Right kidney (tissue), 1 donor: ENCODE results near the gene CCDC57.

Source experiments
- DNase-seq: peaks from one replicate; pipeline ENCODE4 v3.0.0-alpha.2; 2016

The CCDC57 gene

GRCh38 chr17:82060001-82060380 lies 152.7 kb downstream of the CCDC57 start:
- DNase-seq = no peak

- no peak for DNase-seq
Observed at GRCh38 chr17:82059272-82060000, 153.2 kb downstream of the CCDC57 start.

DNA sequence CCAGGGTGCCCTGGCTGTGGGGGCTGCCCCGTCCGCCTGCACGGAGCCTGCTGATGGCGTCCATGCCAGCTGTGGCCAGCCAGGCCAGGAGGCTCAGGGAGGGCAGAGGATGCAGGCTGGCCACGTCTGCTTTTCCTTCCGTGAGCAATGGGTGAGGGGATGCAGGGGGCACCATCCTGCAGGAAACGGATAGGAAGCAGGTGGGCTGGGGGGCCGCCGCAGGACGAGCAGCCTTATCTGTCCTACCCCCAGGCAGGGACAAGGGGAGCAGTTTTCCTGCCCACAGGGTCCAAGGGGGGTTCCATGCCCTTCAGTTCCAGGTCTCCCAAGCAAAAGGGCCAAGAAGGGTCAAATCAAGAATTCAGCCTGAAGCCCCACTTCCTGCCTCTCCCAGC lies 153.8 kb downstream of the CCDC57 start:
- DNase-seq = no peak

DNA sequence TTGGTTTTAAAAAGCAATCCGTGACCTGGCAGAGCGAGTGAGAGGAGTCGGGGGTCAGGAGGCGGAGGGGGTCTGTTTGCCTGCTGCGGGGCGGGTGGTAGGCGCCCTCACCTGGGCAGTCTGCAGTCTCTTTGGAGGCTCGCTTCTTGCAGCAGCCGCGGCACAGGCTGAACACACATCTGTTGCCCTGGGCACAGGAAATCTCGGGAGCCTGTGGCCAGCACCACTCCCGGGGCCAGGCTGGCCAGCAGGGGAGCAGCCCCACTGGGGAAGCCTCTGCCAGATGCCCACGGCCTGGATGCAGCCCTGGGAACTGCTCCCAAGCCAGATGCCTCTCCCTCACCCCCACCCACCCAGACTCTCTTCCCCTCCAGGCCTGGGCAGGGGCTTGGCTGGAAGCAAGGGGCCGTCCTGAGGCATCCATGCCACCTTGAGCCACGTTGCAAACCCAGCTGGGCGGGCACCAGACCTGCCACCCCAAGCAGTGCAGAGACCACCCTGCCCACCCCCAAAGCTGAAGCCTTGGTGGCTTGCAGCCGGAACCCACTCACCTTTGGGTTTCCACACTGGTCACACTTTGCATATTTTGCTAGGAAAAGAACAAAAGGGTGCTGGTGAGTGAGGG lies 154.3 kb downstream of the CCDC57 start:
- DNase-seq = no peak

DNA sequence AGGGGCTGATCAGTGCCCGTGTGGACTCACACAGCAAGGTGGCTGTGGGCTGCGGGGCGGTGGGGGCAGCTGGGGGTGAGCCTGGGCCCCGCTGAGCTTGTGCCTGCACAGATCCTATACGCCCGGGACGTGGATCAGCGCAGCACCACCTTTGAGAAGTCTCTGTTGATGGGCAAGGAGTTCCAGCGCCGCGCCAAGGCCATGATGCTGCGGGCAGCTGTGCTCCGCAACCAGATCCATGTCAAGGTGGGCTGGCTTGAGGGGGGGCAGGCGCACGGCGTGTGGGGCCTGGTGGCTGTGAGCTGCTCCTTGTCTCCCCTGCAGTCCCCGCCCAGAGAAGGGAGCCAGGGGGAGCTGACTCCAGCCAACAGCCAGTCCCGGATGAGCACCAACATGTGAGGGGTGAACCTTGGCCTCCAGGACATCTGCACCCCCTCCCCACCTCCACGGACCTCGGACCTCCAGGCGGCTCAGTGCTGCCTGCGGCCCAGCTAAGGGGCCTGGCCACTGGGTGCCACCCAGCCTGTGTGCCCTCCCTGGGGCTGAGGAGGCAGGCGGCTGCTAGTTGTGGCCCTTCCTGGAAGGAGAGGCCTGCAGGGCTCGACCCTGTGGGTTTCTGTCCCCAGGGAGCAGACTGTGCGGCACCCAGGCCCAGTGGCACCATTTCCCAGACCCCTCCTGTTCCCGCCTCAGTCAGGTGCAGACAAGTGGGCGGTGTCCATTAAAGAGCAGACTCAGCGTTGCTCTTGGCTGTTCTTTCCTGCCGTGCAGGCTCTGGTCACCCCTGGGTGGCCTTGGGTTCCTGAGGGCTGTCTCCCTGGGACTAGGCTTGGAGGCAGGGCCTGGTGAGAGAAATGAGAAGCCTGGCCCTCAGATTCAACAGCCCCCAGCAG lies 155.7 kb downstream of the CCDC57 start:
- DNase-seq = no peak

DNA sequence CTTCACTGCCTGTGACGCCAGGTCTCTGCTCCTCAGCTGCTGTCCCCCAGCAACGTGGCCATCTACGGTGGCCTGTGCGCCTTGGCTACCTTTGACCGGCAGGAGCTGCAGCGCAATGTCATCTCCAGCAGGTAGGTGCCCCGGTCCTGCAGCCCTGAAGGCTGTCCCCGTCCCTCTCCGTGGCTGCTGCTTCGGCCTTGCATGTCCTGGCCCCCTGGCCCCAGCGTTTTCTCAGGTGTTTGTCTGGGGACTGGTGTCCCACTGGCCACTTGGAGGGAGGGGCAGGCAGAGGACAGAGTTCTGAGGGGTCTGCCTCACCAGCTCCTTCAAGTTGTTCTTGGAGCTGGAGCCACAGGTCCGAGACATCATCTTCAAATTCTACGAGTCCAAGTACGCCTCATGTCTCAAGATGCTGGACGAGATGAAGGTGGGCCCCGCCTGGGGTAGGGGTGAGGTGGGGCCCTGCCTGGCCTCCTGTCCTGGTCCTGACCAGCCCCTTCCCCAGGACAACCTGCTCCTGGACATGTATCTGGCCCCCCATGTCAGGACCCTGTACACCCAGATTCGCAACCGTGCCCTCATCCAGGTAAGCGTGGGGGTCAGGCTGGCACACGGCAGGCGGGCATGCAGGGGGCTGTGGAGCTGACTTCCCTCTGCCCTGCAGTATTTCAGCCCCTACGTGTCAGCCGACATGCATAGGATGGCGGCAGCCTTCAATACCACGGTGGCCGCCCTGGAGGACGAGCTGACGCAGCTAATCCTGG lies 156.5 kb downstream of the CCDC57 start:
- no peak for DNase-seq

- DNase-seq = no peak
Observed at GRCh38 chr17:82055023-82055964, 157.3 kb downstream of the CCDC57 start.

DNA sequence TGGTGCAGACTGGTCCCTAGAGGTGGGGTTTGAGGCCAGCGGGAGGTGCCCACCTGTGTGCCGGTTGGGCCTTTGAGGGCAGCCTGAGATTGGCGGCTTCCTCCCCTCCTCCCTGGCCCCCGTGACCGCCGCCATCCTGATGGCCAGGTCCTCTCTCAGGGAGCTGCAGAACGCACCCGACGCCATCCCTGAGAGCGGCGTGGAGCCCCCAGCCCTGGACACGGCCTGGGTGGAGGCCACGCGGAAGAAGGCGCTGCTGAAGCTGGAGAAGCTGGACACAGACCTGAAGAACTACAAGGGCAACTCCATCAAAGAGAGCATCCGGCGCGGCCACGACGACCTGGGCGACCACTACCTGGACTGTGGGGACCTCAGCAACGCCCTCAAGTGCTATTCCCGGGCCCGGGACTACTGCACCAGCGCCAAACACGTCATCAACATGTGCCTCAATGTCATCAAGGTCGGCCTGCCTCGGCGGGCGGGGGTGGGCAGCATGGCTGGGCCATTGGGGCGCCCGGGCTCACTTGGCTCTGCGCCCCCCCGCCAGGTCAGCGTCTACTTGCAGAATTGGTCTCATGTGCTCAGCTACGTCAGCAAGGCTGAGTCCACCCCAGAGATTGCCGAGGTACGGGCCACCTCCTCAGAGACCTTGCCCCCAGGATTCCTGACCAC lies 158.2 kb downstream of the CCDC57 start:
- DNase-seq = no peak

DNA sequence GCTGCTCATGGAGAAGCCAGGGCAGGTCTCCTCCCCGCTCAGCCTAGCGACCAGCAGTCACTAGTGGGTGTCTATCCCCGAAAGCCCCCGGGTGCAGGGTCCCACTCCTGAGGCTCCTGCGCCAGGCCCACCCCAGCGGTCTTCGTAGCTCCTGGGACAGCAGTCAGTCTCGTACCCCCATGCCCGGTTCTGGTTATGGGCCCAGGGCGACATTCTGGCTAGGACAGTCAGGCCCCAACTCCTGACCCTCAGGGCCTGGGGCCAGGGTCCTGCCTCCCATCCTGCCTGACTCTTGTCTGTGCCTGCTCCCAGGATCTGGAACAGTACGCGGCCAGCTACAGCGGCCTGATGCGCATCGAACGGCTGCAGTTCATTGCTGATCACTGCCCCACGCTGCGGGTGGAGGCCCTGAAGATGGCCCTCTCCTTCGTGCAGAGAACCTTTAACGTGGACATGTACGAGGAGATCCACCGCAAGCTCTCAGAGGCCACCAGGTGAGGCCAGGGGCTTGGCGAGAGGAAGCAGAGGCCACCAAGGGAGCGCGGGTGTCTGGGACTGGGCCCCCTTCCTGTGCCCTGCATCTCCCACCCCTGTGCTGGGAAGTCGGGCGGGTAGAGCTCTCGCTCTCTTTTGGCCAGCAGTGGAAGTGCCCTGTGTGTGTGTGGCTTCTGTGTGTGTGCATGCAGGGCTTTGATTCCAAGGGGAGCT lies 158.9 kb downstream of the CCDC57 start:
- no peak for DNase-seq

GRCh38 chr17:82053130-82053529 lies 159.5 kb downstream of the CCDC57 start:
- DNase-seq = no peak

DNA sequence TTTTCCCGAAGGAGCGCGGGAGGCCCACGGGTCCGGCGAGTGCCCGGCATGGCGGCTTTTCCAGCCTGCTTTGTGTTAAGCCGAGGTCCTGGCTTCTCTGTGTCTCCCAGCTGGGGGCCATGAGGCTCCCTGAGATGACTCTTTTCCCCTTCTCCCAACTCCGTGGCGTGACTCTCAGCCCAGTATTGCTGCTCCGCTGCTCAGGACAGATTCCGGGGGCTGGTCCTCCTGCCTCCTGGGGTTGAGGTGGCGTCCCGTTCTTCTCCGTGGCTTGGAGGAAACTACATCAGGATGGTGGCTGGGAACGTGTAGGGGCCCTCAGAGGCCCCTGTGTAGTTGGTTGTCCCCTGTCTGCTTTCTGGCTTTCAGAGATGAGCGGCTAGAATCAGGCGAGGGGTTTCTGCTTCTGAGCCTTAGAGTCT lies 160.0 kb downstream of the CCDC57 start:
- DNase-seq = no peak

DNA sequence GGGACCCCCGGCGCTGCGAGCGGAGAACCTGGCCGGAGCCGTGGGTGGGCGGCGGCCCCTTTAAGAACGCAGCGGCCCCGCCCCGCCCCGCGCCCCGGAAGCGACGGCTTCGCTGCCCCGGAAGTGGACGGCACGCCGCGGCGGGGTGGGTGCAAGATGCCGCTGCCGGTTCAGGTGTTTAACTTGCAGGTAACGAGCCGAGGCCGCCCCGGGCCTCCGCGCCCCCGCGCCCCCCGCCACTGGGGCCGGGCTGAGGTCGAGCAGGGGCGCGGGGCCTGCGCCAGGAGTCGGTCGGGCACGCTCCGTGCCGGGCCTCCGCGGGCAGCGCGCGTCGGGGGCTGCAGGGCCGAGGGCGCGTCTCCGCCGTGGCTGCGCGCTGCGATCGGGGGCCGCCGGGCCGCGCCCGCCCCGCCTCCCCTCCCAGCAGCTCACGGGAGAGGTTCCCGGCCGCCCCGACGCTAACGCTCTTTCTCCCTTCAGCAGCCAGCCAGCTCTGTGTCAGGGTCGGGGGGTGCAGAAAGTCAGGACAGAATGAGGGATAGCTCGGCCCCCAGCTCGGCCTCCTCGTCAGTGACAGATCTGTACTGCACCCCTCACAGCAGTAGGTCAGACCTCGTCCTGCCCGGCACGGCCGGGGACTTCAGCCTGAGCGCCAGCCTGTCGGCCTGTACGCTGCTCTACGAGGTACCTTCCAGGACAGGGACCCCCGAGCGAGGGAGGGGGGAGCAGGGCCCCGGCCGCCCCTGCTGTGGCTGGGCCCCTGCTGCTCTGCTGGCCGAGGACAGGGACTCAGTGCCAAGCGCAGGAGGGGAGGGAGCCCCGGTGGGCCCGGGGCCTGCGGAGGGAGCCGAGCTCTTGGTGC lies 160.6 kb downstream of the CCDC57 start, which contains the start of the genes GPS1 and RFNG:
TSS of gene GPS1 (plus strand) at position 123 of the 862 bp plus-strand sequence. CDS start at position 157, 34 bp downstream.
TSS of gene RFNG (minus strand) at position 36 of the 862 bp plus-strand sequence. CDS start 45 bp downstream, outside the sequence.
- peak; percentile 42 for DNase-seq
